ENCODE data around the gene VAMP2.

VAMP2 gene

GRCh38 chr17:8158267-8159031 is 4.3 kb downstream of the VAMP2 start:
- DNase-seq (ENCODE audit: low read depth) = no peak
- H3K4me3 ChIP-seq (ENCODE audit: low read depth, low read length) = no peak overlapping the region

- DNase-seq (ENCODE audit: low read depth) = peak; percentile 100
- H3K4me3 ChIP-seq (ENCODE audit: low read depth, low read length) = peak overlapping the region; percentile 62
Observed at GRCh38 chr17:8156246-8156992, 6.3 kb downstream of the VAMP2 start.

DNA sequence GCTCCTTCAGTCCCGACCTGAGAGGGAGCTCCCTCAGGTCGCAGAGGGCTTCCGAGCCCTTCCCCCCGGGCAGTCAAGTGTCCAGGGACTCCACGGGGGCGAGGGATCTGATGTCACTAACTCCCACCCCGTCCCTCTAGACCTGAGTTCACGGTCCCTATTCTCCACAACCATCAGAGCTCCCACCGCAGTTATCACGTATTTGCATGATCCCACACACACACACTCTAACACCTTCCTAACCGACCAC is 6.8 kb downstream of the VAMP2 start:
- DNase-seq (ENCODE audit: low read depth) = no peak
- H3K4me3 ChIP-seq (ENCODE audit: low read depth, low read length) = peak overlapping the region; percentile 62

DNA sequence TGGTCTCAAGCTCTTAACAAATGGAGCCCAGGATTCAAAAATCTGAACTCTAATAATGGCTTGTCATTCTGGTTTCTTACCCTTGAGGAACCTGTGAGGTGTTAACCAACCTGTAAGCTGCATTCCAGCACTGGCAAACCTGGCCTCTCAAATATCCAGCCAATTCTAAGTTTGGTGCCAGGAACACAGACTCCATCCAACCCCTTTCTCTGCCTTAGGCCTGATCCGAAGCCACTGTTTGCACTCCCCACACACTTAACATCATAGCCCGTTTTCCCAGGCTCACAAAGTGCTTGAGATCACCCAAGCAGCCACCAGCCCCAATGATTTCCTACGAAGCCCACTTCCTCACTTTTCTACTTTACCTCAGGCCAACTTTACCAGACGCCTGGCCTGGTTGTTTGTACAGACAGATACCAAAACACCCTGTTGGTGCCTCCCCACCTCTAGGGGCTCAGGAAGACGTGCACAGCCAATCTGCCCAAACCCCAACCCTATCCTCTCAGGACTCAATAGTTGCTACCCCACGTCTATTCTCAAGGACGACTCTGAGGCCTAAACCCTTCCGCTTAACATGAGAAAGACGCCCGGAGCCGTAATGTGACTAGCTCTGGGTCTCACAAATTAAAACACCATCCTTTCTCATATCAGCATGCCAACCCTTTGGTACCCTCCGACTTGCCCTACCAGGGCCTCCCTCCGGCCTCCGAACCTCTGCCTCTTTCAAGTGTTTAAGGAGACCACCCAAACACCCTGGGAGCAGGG is 7.3 kb downstream of the VAMP2 start:
- H3K4me3 ChIP-seq (ENCODE audit: low read depth, low read length) = peak overlapping the region; percentile 62
- no peak for DNase-seq (ENCODE audit: low read depth)

- peak overlapping the region; percentile 62 for H3K4me3 ChIP-seq (ENCODE audit: low read depth, low read length)
- no peak for DNase-seq (ENCODE audit: low read depth)
Observed at GRCh38 chr17:8154608-8155155, 8.1 kb downstream of the VAMP2 start.

DNA sequence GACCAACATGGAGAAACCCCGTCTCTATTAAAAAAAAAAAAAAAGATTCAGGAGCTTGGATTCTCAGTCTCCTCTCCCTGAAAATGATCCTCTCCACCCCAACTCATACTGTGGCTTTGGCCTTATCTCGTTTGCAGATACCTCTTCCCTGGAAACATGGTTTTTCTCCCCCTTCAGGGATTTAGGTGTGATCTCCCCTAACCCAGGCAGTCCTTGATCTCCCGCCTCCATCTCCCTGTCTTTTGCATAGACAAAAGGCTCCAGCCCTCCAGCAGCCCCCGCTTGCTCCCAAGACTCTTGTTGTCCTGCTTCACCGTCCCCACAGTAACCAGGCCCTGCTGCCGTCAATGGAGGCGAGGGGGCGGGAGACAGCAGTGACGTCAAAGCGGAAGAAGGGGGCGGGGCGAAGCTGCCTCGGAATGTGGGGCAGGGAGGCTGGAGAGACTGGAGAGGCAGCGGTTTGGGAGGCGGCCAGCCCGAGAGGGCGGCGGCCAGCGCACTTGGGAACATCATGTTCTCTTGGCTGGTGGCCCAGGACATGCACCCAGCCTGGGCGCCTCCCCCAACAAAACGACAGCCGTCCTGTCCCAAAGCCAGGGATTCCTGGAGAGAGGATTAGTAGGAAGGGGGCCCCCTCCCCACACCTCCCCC is 8.7 kb downstream of the VAMP2 start:
- peak; percentile 100 for DNase-seq (ENCODE audit: low read depth)
- peak overlapping the region; percentile 62 for H3K4me3 ChIP-seq (ENCODE audit: low read depth, low read length)

DNA sequence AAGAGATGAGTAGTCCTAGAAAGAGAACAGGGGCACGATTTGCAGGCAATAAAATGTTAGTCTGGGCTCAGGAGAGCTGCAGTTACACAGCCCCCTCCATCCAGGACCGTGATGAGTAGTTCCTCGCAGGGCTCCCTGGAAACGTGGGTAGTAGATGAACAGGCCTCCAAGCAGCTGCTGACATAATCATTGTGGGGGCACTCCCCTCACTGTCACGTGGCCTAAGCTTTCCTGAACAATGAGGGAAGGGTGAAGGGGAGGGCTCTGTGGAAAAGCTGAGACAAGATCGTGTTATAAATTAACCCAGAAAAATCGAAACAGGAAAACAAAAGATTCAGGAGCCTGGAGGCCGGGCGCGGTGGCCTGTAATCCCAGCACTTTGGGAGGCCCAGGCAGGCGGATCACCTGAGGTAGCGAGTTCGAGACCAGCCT is 9.2 kb downstream of the VAMP2 start:
- peak; percentile 96 for DNase-seq (ENCODE audit: low read depth)
- H3K4me3 ChIP-seq (ENCODE audit: low read depth, low read length) = peak overlapping the region; percentile 48

DNA sequence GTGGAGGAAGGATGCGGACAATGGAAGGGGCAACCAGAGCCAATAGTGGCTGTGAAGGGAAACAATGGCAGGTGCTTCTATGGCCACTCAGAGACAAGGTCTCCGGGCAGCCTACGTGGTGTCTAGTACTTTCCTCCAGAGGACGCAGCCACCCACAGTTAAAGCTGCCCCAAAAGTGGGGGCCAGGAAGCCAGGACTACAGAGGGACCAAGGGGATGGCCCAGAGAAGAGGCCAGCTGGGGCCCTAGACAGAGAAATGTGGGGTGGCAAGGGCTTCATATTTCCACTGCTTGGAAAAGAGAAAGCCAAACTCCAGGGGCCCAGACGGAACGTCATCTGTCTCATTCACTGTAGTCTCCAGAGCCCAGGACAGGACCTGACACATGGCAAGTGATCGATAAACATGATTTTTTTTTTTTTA is 9.7 kb downstream of the VAMP2 start:
- DNase-seq (ENCODE audit: low read depth) = no peak
- peak overlapping the region; percentile 87 for H3K4me3 ChIP-seq (ENCODE audit: low read depth, low read length)

GRCh38 chr17:8152112-8152775 is 10.5 kb downstream of the VAMP2 start, which contains the start of gene PER1:
Gene PER1 (minus strand): TSS chr17:8152404. CDS start chr17:8150706, 1,698 bp downstream.
- peak within 1 kb of the TSS; percentile 87 for H3K4me3 ChIP-seq (ENCODE audit: low read depth, low read length)
- DNase-seq (ENCODE audit: low read depth) = peak; percentile 94

GRCh38 chr17:8151641-8152111 is 11.1 kb downstream of the VAMP2 start:
- peak overlapping the region; percentile 87 for H3K4me3 ChIP-seq (ENCODE audit: low read depth, low read length)
- DNase-seq (ENCODE audit: low read depth) = peak; percentile 64

- peak; percentile 85 for DNase-seq (ENCODE audit: low read depth)
- H3K4me3 ChIP-seq (ENCODE audit: low read depth, low read length) = peak overlapping the region; percentile 87
Observed at GRCh38 chr17:8151120-8151640, 11.6 kb downstream of the VAMP2 start.

- peak overlapping the region; percentile 87 for H3K4me3 ChIP-seq (ENCODE audit: low read depth, low read length)
- DNase-seq (ENCODE audit: low read depth) = no peak
Observed at GRCh38 chr17:8150194-8151119, 12.3 kb downstream of the VAMP2 start.

DNA sequence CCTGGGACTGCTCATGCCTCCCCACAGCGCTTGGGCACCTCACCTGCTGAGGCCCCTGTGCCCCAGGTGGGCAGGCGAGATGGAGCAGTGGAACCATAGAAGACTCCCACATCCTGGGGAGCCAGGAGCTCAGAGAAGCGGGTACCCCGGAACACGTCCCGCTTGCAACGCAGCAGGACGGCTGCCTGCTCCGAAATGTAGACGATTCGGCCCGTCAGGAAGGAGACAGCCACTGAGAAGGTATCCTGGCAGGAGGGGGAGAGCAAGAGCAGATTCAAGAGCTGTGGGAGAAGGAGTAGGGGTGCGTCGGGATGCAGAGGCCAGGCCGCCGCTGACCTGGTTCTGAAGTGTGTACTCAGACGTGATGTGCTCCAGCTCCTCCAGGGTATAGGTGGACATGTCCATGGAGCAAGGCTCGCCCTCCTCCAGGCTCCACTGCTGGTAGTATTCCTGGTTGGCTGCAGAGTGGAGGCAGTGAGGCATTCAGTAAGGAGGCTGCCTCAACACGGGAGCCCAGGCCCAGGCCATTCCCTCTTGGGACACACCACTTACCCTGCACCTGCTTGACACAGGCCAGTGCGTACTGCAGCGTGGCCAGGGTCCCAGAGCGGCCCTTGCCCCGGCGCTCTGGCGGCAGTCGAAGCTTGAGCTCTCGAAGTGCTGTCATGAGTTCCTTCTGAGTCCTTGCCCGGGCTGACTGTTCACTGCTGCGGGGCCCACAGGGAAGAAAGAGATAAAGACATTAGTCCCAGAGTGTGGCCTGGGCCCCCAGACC is 13.1 kb downstream of the VAMP2 start:
- no peak overlapping the region for H3K4me3 ChIP-seq (ENCODE audit: low read depth, low read length)
- no peak for DNase-seq (ENCODE audit: low read depth)

GRCh38 chr17:8148560-8148959 is 14.2 kb downstream of the VAMP2 start:
- DNase-seq (ENCODE audit: low read depth) = no peak
- no peak overlapping the region for H3K4me3 ChIP-seq (ENCODE audit: low read depth, low read length)

DNA sequence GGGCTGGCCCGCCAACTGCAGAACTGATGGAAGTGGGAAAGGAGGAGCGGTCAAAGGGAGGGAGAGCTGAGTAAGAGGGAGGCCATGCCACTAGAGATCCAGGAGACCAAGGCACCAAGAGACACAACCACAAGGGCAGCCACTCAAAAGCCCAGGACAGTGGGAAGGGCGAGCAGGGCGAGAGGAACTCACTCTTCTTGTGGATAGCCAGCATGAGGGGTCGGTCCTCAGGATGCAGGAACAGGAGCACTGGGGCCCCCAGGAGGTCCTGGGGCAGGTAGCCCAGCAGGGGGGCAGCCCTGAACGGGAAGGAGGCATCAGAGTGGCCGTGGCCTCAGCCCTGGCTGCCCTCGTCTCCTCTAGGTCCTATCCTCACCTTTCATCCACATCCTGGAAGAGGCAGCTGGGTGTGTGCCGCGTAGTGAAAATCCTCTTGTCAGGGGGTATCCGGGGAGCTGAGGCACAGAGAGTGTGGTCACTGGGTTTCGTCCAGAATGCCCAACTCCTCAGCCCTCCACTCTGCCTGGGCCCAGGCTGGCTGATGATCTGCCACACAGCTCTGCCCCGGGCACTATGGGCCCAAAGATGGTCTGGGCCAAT is 14.8 kb downstream of the VAMP2 start:
- no peak overlapping the region for H3K4me3 ChIP-seq (ENCODE audit: low read depth, low read length)
- DNase-seq (ENCODE audit: low read depth) = no peak

DNA sequence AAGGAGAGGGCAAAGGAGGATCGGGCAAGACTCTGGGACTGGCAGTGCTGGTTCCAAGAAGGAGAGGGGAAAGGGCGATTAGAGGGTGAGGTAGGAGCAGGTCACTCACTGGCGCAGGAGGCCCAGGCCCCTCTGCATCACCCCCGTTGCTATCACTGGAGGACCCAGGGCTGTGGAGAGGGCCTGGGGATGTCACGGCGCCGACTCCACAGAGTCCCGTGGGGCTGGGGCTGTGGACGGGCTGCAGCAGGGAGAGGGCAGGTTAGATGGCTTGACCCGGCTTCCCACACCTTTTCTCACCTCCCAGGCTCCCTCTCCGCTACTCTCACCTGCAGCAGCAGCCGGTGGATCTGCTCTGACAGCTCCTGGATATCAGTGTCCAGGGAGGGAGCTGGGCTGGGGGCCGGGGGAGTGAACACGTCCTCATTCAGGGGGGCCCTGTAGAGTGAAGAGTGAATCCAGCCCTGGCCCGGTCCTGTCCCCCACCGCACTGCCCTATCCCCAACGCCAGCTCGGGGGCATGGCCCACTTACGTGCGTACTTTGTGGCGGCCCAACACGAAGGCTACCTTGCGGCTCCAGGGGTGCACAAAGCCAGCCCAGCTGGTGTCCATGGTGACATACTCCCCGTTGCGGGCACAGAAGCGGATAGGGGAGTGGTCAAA is 15.5 kb downstream of the VAMP2 start:
- no peak for DNase-seq (ENCODE audit: low read depth)
- H3K4me3 ChIP-seq (ENCODE audit: low read depth, low read length) = no peak overlapping the region
